ENCODE measurements around the gene CCDC97.

CCDC97 gene

GRCh38 chr19:41263850-41264580 is 46.0 kb upstream of the CCDC97 start, which contains the start of gene HNRNPUL1 (continued):
- peak; percentile 100 for TF ChIP-seq PATZ1 (tag by site-specific recombination; IDR thresholded peaks at IDR 0.05)
- peak; percentile 100 for TF ChIP-seq YY2 (tag by site-specific recombination; IDR thresholded peaks at IDR 0.05)
- no peak for TF ChIP-seq ZNF701 (tag by site-specific recombination; IDR thresholded peaks at IDR 0.05)
- TF ChIP-seq, protein P1, sequence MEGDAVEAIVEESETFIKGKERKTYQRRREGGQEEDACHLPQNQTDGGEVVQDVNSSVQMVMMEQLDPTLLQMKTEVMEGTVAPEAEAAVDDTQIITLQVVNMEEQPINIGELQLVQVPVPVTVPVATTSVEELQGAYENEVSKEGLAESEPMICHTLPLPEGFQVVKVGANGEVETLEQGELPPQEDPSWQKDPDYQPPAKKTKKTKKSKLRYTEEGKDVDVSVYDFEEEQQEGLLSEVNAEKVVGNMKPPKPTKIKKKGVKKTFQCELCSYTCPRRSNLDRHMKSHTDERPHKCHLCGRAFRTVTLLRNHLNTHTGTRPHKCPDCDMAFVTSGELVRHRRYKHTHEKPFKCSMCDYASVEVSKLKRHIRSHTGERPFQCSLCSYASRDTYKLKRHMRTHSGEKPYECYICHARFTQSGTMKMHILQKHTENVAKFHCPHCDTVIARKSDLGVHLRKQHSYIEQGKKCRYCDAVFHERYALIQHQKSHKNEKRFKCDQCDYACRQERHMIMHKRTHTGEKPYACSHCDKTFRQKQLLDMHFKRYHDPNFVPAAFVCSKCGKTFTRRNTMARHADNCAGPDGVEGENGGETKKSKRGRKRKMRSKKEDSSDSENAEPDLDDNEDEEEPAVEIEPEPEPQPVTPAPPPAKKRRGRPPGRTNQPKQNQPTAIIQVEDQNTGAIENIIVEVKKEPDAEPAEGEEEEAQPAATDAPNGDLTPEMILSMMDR (tag by site-specific recombination; IDR thresholded peaks at IDR 0.05) = peak; percentile 89
- TF ChIP-seq TCF7L2 (IDR thresholded peaks at IDR 0.05; ENCODE audit: borderline replicate concordance, low read depth, low read length) = peak; percentile 99
- TF ChIP-seq ZNF610 (tag by site-specific recombination; IDR thresholded peaks at IDR 0.05; ENCODE audit: borderline replicate concordance) = peak; percentile 70; the same call in 1 of the 2 replicates
- no peak for TF ChIP-seq ZNF560 (tag by site-specific recombination; IDR thresholded peaks at IDR 0.05; ENCODE audit: borderline replicate concordance)
- TF ChIP-seq, protein P2, sequence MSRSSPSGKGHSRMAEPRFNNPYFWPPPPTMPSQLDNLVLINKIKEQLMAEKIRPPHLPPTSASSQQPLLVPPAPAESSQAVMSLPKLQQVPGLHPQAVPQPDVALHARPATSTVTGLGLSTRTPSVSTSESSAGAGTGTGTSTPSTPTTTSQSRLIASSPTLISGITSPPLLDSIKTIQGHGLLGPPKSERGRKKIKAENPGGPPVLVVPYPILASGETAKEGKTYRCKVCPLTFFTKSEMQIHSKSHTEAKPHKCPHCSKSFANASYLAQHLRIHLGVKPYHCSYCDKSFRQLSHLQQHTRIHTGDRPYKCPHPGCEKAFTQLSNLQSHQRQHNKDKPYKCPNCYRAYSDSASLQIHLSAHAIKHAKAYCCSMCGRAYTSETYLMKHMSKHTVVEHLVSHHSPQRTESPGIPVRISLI (tag by site-specific recombination; IDR thresholded peaks at IDR 0.05) = no peak
- peak; percentile 84 for TF ChIP-seq ZFHX2 (tag by site-specific recombination; conservative IDR thresholded peaks at IDR 0.05)
- peak; percentile 94 for TF ChIP-seq KLF8 (tag by site-specific recombination; IDR thresholded peaks at IDR 0.05)
- peak; percentile 94 for TF ChIP-seq KLF16 (tag by site-specific recombination; IDR thresholded peaks at IDR 0.05)
- no peak for TF ChIP-seq ZNF202 (tag by site-specific recombination; IDR thresholded peaks at IDR 0.05; ENCODE audit: borderline replicate concordance)
- TF ChIP-seq ZSCAN4 (tag by site-specific recombination; IDR thresholded peaks at IDR 0.05) = peak; percentile 58
- TF ChIP-seq, protein P3, sequence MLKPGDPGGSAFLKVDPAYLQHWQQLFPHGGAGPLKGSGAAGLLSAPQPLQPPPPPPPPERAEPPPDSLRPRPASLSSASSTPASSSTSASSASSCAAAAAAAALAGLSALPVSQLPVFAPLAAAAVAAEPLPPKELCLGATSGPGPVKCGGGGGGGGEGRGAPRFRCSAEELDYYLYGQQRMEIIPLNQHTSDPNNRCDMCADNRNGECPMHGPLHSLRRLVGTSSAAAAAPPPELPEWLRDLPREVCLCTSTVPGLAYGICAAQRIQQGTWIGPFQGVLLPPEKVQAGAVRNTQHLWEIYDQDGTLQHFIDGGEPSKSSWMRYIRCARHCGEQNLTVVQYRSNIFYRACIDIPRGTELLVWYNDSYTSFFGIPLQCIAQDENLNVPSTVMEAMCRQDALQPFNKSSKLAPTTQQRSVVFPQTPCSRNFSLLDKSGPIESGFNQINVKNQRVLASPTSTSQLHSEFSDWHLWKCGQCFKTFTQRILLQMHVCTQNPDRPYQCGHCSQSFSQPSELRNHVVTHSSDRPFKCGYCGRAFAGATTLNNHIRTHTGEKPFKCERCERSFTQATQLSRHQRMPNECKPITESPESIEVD (tag by site-specific recombination; IDR thresholded peaks at IDR 0.05) = no peak
- TF ChIP-seq, protein P4, sequence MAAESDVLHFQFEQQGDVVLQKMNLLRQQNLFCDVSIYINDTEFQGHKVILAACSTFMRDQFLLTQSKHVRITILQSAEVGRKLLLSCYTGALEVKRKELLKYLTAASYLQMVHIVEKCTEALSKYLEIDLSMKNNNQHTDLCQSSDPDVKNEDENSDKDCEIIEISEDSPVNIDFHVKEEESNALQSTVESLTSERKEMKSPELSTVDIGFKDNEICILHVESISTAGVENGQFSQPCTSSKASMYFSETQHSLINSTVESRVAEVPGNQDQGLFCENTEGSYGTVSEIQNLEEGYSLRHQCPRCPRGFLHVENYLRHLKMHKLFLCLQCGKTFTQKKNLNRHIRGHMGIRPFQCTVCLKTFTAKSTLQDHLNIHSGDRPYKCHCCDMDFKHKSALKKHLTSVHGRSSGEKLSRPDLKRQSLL (tag by site-specific recombination; IDR thresholded peaks at IDR 0.05) = no peak
- TF ChIP-seq ZBTB11 (tag by site-specific recombination; conservative IDR thresholded peaks at IDR 0.05; ENCODE audit: low read depth) = peak; percentile 39
- TF ChIP-seq ZBTB8A (tag by site-specific recombination; IDR thresholded peaks at IDR 0.05) = peak; percentile 88
- TF ChIP-seq ZNF114 (tag by site-specific recombination; IDR thresholded peaks at IDR 0.05) = no peak
- peak; percentile 88 for TF ChIP-seq SP7 (tag by site-specific recombination; IDR thresholded peaks at IDR 0.05)
- peak; percentile 92 for TF ChIP-seq ZFP37 (tag by site-specific recombination; IDR thresholded peaks at IDR 0.05)
- TF ChIP-seq, protein P5, sequence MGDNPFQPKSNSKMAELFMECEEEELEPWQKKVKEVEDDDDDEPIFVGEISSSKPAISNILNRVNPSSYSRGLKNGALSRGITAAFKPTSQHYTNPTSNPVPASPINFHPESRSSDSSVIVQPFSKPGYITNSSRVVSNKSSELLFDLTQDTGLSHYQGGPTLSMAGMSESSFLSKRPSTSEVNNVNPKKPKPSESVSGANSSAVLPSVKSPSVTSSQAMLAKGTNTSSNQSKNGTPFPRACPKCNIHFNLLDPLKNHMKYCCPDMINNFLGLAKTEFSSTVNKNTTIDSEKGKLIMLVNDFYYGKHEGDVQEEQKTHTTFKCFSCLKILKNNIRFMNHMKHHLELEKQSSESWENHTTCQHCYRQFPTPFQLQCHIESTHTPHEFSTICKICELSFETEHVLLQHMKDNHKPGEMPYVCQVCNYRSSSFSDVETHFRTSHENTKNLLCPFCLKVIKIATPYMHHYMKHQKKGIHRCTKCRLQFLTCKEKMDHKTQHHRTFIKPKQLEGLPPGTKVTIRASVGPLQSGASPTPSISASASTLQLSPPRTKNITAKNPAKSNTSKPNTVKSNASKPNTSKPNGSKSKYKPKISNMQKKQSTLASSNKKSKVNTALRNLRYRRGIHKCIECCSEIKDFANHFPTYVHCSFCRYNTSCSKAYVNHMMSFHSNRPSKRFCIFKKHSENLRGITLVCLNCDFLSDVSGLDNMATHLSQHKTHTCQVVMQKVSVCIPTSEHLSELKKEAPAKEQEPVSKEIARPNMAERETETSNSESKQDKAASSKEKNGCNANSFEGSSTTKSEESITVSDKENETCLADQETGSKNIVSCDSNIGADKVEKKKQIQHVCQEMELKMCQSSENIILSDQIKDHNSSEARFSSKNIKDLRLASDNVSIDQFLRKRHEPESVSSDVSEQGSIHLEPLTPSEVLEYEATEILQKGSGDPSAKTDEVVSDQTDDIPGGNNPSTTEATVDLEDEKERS (tag by site-specific recombination; IDR thresholded peaks at IDR 0.05) = peak; percentile 83; the same call in 1 of the 2 replicates
